Measurements from ENCODE around the gene BST1.
"Not testable (repeated sequence)": the region's sequence is repeated elsewhere in the genome, so short reads cannot be mapped to it uniquely, and the experiment has no call there.

Gene BST1

DNA sequence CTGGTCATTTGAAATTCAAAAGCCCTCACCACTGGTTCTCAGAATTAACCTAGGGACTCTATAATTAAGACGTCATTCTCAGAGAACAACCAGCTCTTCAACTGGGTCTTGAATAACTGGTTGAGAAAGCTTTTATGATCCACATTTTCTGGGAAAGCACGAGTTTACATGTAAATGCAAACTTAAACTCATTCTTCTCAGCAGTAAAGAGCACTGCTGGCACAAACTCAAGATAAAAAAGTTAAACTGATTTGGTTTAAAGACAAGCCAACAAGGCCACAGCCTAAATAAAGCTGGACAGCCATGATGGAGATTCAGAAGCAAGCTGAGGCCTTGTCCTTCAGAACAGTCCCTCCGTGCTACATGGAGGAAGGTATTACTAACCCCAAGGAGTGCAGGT, 13.2 kb downstream of the BST1 start:
- H3K36me3 ChIP-seq (ENCODE audit: control insufficient read depth, low read depth, low read length) = no peaks in the 10 kb centered on the region
- H3K27ac ChIP-seq (ENCODE audit: low read length) = no peak overlapping the region
- H3K27me3 ChIP-seq (ENCODE audit: control insufficient read depth, insufficient read depth, low read length) = no peaks in the 10 kb centered on the region

DNA sequence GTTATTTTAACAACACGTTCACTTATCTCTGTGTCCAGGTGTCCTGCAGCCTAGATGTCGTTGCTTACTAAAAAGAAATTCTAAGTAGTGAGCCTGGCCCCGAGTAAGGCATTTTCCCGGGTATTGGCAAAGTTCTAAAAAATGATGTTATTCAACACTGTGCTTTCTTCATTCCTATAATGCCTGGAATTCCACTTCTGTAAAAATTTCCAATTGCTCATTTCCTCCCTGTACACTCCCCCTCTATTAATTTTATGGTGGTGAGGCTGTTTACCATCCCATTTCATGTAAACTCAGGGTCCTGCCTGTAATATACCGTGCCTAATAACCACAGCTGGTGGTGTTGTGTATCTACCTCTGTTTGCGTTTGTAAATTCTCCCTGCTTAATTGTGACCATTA, 14.2 kb downstream of the BST1 start:
- Histone ChIP-seq H3K36me3 (ENCODE audit: control insufficient read depth, low read depth, low read length) (no peaks in the 10 kb centered on the region), H3K9me3 (ENCODE audit: control insufficient read depth, low read depth, low read length) (no peaks in the 10 kb centered on the region), H3K27me3 (ENCODE audit: control insufficient read depth, insufficient read depth, low read length) (no peaks in the 10 kb centered on the region), H3K4me3 (ENCODE audit: low read length) (no peak overlapping the region), H3K9ac (ENCODE audit: low read length) (no peak overlapping the region), H3K27ac (ENCODE audit: low read length) (no peak overlapping the region), H3K4me1 (ENCODE audit: control insufficient read depth, low read depth, low read length) (no peaks in the 10 kb centered on the region)

More for the DNA sequence above, 13.2 kb downstream of the BST1 start:
- Histone ChIP-seq H3K9ac (ENCODE audit: low read length) (no peak overlapping the region), H3K4me3 (ENCODE audit: low read length) (no peak overlapping the region), H3K4me1 (ENCODE audit: control insufficient read depth, low read depth, low read length) (no peaks in the 10 kb centered on the region), H3K9me3 (ENCODE audit: control insufficient read depth, low read depth, low read length) (no peaks in the 10 kb centered on the region)

DNA sequence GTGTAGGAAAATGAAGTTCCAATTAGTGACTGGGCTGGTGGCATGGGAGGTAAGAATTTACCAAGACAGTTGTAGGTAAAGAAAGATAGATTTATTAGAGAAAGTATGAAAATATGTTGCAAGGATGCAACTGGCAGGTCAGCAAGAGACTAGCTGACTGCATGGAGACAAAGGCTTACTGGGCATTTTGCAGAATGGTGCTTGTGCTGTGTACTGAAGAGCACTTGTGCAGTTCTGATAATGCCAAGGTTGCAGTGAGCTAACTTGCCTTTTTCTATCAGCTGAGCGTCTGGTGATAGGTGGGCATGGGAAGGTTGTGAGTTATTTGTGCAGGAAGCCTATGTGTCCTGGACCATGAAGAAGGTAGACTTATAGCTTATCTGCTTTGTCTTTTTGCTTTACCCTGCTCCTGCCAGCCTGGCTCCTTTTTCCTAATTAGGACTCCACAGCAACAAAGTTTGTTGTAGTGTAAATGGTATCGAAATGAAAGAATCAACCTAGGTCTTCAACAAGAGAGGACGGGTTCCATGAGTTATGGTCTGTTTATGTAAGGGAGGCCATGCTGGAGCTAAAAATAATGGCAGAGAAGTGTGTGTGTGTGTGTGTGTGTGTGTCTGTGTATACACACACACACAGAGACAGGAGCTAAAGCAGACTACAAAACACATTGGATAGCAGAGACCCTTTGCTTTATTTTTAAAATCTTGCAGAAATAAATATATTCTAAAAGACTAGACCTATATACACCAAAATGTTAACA, 15.0 kb downstream of the BST1 start:
- H3K27ac ChIP-seq (ENCODE audit: low read length) = no peak overlapping the region
- H3K27me3 ChIP-seq (ENCODE audit: control insufficient read depth, insufficient read depth, low read length) = no peaks in the 10 kb centered on the region
- H3K9me3 ChIP-seq (ENCODE audit: control insufficient read depth, low read depth, low read length) = no peaks in the 10 kb centered on the region
- no peak overlapping the region for H3K9ac ChIP-seq (ENCODE audit: low read length)
- no peak overlapping the region for H3K4me3 ChIP-seq (ENCODE audit: low read length)
- no peaks in the 10 kb centered on the region for H3K4me1 ChIP-seq (ENCODE audit: control insufficient read depth, low read depth, low read length)
- no peaks in the 10 kb centered on the region for H3K36me3 ChIP-seq (ENCODE audit: control insufficient read depth, low read depth, low read length)

DNA sequence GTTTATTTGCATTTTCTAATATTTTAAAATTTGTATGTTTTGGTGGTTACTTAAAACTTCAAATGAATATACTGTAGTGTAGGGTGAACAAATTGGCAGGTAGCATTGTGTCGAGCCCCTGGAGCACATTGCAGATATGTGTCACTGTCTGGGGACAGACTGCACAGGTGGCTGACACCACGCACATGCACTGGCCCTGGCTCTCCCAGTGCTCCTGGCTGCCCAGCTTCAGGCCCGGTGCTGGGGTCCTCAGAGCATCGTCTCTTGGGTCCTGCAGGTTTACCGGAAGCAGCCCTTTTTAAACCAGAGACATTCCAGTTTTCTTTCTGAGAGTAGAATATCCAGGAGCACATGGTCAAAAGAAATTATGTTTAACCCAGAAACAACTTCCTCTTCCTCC, 15.6 kb downstream of the BST1 start:
- H3K4me3 ChIP-seq (ENCODE audit: low read length) = no peak overlapping the region
- no peaks in the 10 kb centered on the region for H3K4me1 ChIP-seq (ENCODE audit: control insufficient read depth, low read depth, low read length)
- H3K27ac ChIP-seq (ENCODE audit: low read length) = no peak overlapping the region
- H3K9ac ChIP-seq (ENCODE audit: low read length) = no peak overlapping the region
- H3K36me3 ChIP-seq (ENCODE audit: control insufficient read depth, low read depth, low read length) = no peaks in the 10 kb centered on the region
- no peaks in the 10 kb centered on the region for H3K27me3 ChIP-seq (ENCODE audit: control insufficient read depth, insufficient read depth, low read length)
- H3K9me3 ChIP-seq (ENCODE audit: control insufficient read depth, low read depth, low read length) = no peaks in the 10 kb centered on the region

DNA sequence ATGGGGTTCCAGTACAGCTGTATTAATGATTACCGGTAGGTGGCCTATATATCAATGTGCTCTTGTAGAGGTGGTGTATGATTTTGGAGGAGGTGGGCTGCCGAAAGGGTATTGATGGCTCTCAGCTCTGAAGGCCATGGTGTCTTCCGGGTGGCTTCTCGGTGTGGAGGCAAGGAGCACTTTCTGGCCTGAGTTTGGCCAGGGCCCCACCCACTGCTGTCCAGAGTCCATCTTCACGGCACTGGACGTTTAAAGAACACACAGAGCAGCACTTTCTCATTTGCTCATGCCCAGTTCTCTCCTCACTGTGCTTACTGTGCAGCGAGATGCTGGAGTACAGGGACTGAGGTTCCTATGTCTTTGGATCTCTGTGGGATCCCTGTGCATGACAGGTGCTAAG, 16.1 kb downstream of the BST1 start:
- H3K9ac ChIP-seq (ENCODE audit: low read length) = no peak overlapping the region
- no peak overlapping the region for H3K4me3 ChIP-seq (ENCODE audit: low read length)
- H3K27me3 ChIP-seq (ENCODE audit: control insufficient read depth, insufficient read depth, low read length) = no peaks in the 10 kb centered on the region
- H3K4me1 ChIP-seq (ENCODE audit: control insufficient read depth, low read depth, low read length) = no peaks in the 10 kb centered on the region
- H3K27ac ChIP-seq (ENCODE audit: low read length) = no peak overlapping the region
- H3K36me3 ChIP-seq (ENCODE audit: control insufficient read depth, low read depth, low read length) = no peaks in the 10 kb centered on the region
- no peaks in the 10 kb centered on the region for H3K9me3 ChIP-seq (ENCODE audit: control insufficient read depth, low read depth, low read length)

DNA sequence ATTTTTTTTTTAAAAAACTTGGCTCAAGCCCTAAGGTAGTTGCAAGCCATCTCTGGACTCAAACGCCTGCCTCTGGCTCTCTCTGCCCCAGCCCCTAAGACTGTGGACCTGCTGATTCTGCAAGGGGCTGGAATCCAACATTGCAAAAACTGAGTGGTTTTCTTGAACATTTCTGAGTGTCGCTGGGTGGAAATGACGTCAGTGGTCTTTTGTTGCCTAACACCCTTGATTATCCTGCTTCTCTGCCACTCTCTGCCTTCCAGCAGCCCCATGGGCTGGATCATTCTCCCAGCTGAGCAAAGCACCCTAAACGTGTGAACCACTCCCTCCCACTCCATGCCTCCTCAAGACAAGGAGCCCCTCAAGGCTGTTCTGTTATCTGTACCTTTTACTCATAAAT, 16.6 kb downstream of the BST1 start:
- no peak overlapping the region for H3K9ac ChIP-seq (ENCODE audit: low read length)
- no peaks in the 10 kb centered on the region for H3K9me3 ChIP-seq (ENCODE audit: control insufficient read depth, low read depth, low read length)
- H3K36me3 ChIP-seq (ENCODE audit: control insufficient read depth, low read depth, low read length) = no peaks in the 10 kb centered on the region
- H3K4me1 ChIP-seq (ENCODE audit: control insufficient read depth, low read depth, low read length) = no peaks in the 10 kb centered on the region
- H3K27me3 ChIP-seq (ENCODE audit: control insufficient read depth, insufficient read depth, low read length) = no peaks in the 10 kb centered on the region
- H3K27ac ChIP-seq (ENCODE audit: low read length) = no peak overlapping the region
- no peak overlapping the region for H3K4me3 ChIP-seq (ENCODE audit: low read length)

DNA sequence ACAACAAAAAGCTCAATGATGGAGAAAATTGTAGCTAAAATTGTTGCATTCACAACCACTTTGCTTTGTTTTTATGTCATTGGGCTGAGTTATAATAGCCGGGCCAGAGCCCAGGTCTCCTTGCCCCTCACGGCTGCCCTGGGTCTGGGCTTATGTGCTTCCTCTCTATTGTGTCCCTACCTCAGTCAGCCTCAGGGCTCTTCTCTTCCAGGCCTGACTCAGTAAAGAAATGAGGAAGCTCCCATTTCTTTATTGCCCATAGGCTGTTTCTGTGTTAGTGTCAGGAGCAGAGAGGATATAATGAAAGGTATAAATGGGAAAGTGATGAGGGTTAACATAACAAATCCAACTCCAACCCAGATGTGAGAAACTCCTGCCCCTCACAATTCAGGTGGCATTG, 18.0 kb downstream of the BST1 start:
- Histone ChIP-seq H3K4me3 (ENCODE audit: low read length) (no peak overlapping the region), H3K27ac (ENCODE audit: low read length) (no peak overlapping the region), H3K27me3 (ENCODE audit: control insufficient read depth, insufficient read depth, low read length) (no peaks in the 10 kb centered on the region), H3K9ac (ENCODE audit: low read length) (no peak overlapping the region), H3K9me3 (ENCODE audit: control insufficient read depth, low read depth, low read length) (no peaks in the 10 kb centered on the region), H3K4me1 (ENCODE audit: control insufficient read depth, low read depth, low read length) (no peaks in the 10 kb centered on the region), H3K36me3 (ENCODE audit: control insufficient read depth, low read depth, low read length) (no peaks in the 10 kb centered on the region)

DNA sequence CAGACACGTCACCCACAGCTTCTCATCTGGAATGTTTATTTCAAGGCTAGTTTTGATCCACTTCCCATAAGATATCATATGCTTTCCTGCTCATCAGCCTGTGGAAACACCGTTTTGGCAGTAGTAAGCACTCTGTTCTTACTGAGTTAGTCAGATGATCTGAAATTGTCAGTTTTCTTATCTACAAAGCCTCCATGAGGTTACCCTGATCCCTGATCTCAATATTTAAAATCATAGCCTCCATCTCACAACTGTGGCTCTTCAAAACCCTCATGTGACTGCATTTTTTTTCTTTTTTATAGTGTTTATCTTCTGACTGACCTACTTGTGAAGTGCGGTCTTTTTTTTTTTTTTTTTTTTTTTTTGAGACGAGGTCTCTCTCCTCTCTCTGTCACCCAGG, 22.7 kb downstream of the BST1 start:
- no peaks in the 10 kb centered on the region for H3K9me3 ChIP-seq (ENCODE audit: control insufficient read depth, low read depth, low read length)
- H3K27me3 ChIP-seq (ENCODE audit: control insufficient read depth, insufficient read depth, low read length) = no peaks in the 10 kb centered on the region
- no peak overlapping the region for H3K9ac ChIP-seq (ENCODE audit: low read length)
- no peak overlapping the region for H3K27ac ChIP-seq (ENCODE audit: low read length)
- no peaks in the 10 kb centered on the region for H3K36me3 ChIP-seq (ENCODE audit: control insufficient read depth, low read depth, low read length)
- H3K4me1 ChIP-seq (ENCODE audit: control insufficient read depth, low read depth, low read length) = no peaks in the 10 kb centered on the region
- H3K4me3 ChIP-seq (ENCODE audit: low read length) = no peak overlapping the region

DNA sequence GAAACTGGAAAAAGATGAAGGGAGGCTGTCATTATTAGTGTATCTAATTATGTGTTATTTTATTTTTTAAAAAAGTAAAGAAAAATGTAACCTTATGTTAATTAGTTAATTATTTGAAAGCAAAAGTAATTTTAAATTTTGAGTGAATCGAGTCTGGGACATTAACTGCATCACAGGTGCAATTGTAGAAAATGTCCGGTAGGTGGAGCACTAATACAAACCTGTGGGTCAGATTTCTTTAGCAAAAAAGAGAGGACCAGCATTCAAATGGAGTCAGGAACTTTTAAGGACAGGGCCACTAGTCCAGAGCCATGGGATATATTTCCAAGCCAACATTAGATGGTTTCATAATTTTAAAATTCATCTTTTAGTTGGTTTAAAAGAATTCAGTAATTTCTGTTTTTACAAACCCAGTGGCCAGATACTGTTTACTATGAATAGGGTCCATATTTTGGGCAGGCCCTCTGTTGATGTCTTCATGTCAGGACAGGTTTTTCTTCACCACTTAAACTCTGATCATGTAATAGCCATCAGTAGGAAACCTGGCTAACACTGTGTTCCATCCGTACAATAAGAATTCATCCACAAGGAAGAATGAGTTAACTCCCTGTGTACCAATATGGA, 27.2 kb downstream of the BST1 start:
- Histone ChIP-seq H3K27me3 (ENCODE audit: control insufficient read depth, insufficient read depth, low read length) (no peaks in the 10 kb centered on the region), H3K27ac (ENCODE audit: low read length) (no peak overlapping the region), H3K9ac (ENCODE audit: low read length) (no peak overlapping the region), H3K4me3 (ENCODE audit: low read length) (no peak overlapping the region), H3K36me3 (ENCODE audit: control insufficient read depth, low read depth, low read length) (no peaks in the 10 kb centered on the region), H3K4me1 (ENCODE audit: control insufficient read depth, low read depth, low read length) (no peaks in the 10 kb centered on the region), H3K9me3 (ENCODE audit: control insufficient read depth, low read depth, low read length) (no peaks in the 10 kb centered on the region)

DNA sequence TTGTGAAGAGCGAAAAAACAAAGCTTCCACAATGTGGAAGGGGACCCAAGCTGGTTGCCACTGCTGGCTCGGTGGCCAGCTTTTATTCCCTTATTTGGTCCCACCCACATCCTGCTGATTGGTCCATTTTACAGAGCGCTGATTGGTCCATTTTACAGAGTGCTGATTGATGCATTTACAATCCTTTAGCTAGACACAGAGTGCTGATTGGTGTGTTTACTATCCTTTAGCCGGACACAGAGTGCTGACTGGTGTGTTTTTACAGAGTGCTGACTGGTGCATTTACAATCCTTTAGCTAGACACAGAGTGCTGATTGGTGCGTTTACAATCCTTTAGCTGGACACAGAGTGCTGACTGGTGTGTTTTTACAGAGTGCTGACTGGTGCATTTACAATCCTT, 30.2 kb downstream of the BST1 start:
- H3K4me1 ChIP-seq (ENCODE audit: control insufficient read depth, low read depth, low read length); H3K9me3 ChIP-seq (ENCODE audit: control insufficient read depth, low read depth, low read length); H3K27ac ChIP-seq (ENCODE audit: low read length); H3K27me3 ChIP-seq (ENCODE audit: control insufficient read depth, insufficient read depth, low read length); H3K4me3 ChIP-seq (ENCODE audit: low read length); H3K36me3 ChIP-seq (ENCODE audit: control insufficient read depth, low read depth, low read length); H3K9ac ChIP-seq (ENCODE audit: low read length): not testable (repeated sequence)

DNA sequence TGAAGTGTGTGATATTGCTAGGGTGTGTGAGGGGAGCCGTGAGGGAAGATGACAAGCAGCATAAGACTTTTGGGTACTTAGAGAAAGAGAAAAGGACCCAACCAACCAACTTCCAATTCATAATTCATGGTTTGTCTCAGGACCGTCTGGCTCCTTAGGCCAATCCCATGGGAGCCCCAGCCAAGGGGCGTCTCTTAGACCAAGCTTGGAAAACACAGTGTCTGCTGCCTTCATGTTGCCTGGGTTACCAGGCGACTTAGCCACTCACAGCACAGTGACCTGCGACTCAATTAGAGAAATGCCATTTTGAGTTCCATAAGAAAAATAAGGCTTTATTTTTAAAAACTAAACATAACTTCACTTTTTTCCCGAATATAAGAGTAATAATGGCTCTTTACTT, 32.7 kb downstream of the BST1 start:
- H3K9me3 ChIP-seq (ENCODE audit: control insufficient read depth, low read depth, low read length) = no peaks in the 10 kb centered on the region
- no peaks in the 10 kb centered on the region for H3K27me3 ChIP-seq (ENCODE audit: control insufficient read depth, insufficient read depth, low read length)
- no peaks in the 10 kb centered on the region for H3K36me3 ChIP-seq (ENCODE audit: control insufficient read depth, low read depth, low read length)
- H3K4me3 ChIP-seq (ENCODE audit: low read length) = no peak overlapping the region
- no peak overlapping the region for H3K27ac ChIP-seq (ENCODE audit: low read length)
- no peak overlapping the region for H3K9ac ChIP-seq (ENCODE audit: low read length)
- no peaks in the 10 kb centered on the region for H3K4me1 ChIP-seq (ENCODE audit: control insufficient read depth, low read depth, low read length)

DNA sequence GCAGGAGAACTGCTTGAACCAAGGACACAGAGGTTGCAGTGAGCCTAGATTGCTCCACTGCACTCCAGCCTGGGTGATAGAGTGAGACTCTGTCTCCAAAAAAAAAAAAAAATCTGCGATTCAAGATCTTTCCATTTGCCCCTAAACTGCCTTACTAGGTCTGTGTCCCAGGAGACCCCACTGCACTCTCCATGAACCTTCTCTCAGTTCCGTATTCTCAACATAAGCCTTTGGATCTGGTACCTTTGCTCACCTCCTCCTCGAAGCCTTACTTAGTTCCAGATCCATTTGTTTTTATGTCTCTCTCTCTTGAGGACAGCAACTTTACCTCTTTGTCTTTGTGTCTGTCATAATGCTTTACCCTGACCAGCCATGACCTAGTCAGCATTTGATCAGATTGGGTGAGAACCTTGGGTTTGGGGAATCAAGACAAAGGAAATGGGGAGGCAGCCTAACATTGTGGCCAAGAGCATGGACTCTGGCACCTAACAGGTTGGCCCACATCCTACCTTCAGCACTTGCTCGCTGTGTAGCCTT, 33.7 kb downstream of the BST1 start:
- Histone ChIP-seq H3K4me3 (ENCODE audit: low read length) (no peak overlapping the region), H3K9ac (ENCODE audit: low read length) (no peak overlapping the region), H3K9me3 (ENCODE audit: control insufficient read depth, low read depth, low read length) (no peaks in the 10 kb centered on the region), H3K36me3 (ENCODE audit: control insufficient read depth, low read depth, low read length) (no peaks in the 10 kb centered on the region), H3K27ac (ENCODE audit: low read length) (no peak overlapping the region), H3K27me3 (ENCODE audit: control insufficient read depth, insufficient read depth, low read length) (no peaks in the 10 kb centered on the region), H3K4me1 (ENCODE audit: control insufficient read depth, low read depth, low read length) (no peaks in the 10 kb centered on the region)
